ENCODE measurements around the gene SPPL2B. TPM values are rescaled to one million over a fixed set of nuclear protein-coding genes. Genes with fewer than 3 reads are reported as not detected.
A peak's percentile ranks its signal among the peaks of the same experiment; 100 is the strongest.

Gene SPPL2B
- total RNA-seq, 1 donor from 2014 or later: 11.0 TPM

DNA sequence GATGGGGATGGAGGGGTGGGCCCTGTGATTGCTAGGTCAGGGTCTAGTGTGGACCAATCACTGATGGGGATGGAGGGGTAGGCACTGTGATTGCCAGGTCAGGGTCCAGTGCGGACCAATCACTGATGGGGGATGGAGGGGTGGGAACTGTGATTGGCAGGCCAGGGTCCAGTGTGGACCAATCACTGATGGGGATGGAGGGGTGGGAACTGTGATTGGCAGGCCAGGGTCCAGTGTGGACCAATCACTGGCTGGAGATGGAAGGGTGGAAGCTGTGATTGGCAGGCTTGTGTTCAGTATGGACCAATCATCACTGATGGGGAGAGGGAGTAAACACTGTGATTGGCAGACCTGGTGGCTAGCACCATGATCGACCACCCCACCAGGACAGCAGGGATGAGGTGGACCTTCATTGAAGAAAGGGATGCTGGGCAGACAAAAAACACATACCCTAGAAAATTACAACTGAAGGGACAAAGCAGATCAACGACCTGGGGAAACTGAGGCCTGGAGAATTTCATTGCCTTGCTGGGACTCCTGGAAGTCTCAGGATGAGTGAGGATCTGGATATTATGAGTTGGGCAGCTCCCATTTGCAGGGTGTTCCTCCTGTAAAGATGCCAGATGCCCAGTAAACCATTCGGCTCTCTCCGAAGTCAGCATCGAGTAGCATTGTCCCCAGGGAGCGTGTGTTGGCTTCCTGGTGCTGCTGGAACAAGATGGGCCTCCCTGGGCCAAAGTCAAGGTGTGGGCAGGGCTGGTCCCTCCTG, 47.1 kb downstream of the SPPL2B start:
- Histone ChIP-seq H3K4me3 (ENCODE audit: low read length in 3 of 3) (no peak overlapping the region), H3K27ac (ENCODE audit: low read depth, low read length) (no peak overlapping the region), H3K9me3 (ENCODE audit: control insufficient read depth in 3 of 3, low read length in 3 of 3) (peaks cover 0 to under 1% (median 0%) of the 10 kb centered on the region in 3 donors), H3K9ac (ENCODE audit: low read depth in 1 of 3, low read length in 3 of 3) (no peak overlapping the region), H3K27me3 (ENCODE audit: control insufficient read depth in 3 of 3, insufficient read depth in 3 of 3, low read length in 3 of 3) (peaks cover 3 to 19% (median 5%) of the 10 kb centered on the region in 3 donors), H3K36me3 (ENCODE audit: control insufficient read depth in 3 of 3, insufficient read depth in 3 of 3, low read length in 3 of 3) (no peaks in the 10 kb centered on the region), H3K4me1 (ENCODE audit: control insufficient read depth in 3 of 3, insufficient read depth in 3 of 3, low read length in 3 of 3) (peaks cover 9 to 10% (median 9%) of the 10 kb centered on the region in 3 donors)

DNA sequence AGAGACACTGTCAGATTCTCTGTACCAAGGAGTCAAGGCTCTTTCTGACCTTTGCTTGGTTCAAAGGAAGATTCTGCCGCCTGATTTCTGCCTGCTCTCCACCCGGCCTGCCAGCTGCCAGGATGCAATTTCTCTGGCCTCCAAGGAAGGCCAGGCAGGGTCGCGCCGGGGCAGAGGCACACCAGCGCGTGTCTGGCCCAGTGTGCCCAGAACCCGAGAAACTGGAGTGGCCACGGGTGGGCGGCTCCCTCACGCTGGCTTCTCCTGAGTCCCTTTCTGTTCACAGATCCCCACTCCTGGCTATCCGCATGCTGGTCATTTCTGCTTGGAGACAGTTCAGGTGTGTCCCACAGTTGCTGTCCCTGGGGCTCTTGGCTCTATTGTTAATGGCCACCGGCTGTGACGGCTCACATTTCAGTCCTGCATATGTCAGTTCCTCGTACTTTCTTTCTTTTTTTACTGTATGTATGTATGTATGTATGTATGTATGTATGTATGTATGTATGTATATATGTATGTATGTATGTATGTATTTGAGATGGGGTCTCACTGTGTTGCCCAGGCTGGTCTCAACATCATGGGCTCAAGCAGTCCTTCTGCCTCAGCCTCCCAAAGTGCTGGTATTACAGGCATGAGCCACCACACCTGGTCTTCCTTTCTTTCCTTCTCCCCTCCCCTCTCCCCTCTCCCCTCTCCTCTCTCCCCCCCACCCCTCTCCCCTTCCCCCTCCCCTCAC, 48.5 kb downstream of the SPPL2B start:
- Histone ChIP-seq H3K4me1 (ENCODE audit: control insufficient read depth in 3 of 3, insufficient read depth in 3 of 3, low read length in 3 of 3) (peaks cover 5 to 8% (median 5%) of the 10 kb centered on the region in 3 donors), H3K27me3 (ENCODE audit: control insufficient read depth in 3 of 3, insufficient read depth in 3 of 3, low read length in 3 of 3) (peaks cover 3 to 15% (median 5%) of the 10 kb centered on the region in 3 donors), H3K9me3 (ENCODE audit: control insufficient read depth in 3 of 3, low read length in 3 of 3) (peaks cover 0 to 3% (median 0%) of the 10 kb centered on the region in 3 donors), H3K9ac (ENCODE audit: low read depth in 1 of 3, low read length in 3 of 3) (peak overlapping the region in 1 of 3 donors; percentile 25), H3K36me3 (ENCODE audit: control insufficient read depth in 3 of 3, insufficient read depth in 3 of 3, low read length in 3 of 3) (no peaks in the 10 kb centered on the region), H3K27ac (ENCODE audit: low read depth, low read length) (no peak overlapping the region), H3K4me3 (ENCODE audit: low read length in 3 of 3) (no peak overlapping the region)

DNA sequence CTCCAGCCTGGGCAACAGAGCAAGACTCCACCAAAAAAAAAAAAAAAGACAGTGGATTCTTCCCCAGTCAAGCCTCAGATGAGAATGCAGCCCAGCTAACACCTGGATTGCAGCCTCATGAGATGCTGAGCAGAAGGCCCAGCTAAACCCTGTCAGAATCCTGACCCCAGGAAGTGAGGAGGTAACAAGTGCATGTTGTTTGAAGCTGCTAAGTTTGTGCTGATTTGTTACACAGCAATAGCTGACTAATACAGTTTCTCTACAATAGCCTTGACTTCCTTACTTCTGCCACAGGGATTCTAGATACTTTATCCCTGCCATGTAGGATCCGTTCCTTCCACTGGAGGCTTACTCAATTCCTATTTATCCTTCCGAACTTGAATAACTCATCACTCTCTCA, 52.1 kb downstream of the SPPL2B start:
- Histone ChIP-seq H3K36me3 (ENCODE audit: control insufficient read depth in 3 of 3, insufficient read depth in 3 of 3, low read length in 3 of 3) (no peaks in the 10 kb centered on the region), H3K27me3 (ENCODE audit: control insufficient read depth in 3 of 3, insufficient read depth in 3 of 3, low read length in 3 of 3) (peaks cover 0 to 7% (median 5%) of the 10 kb centered on the region in 3 donors), H3K9ac (ENCODE audit: low read depth in 1 of 3, low read length in 3 of 3) (no peak overlapping the region), H3K9me3 (ENCODE audit: control insufficient read depth in 3 of 3, low read length in 3 of 3) (peaks cover 0 to 3% (median 0%) of the 10 kb centered on the region in 3 donors), H3K4me3 (ENCODE audit: low read length in 3 of 3) (no peak overlapping the region), H3K27ac (ENCODE audit: low read depth, low read length) (no peak overlapping the region), H3K4me1 (ENCODE audit: control insufficient read depth in 3 of 3, insufficient read depth in 3 of 3, low read length in 3 of 3) (peaks cover 10 to 16% (median 14%) of the 10 kb centered on the region in 3 donors)

DNA sequence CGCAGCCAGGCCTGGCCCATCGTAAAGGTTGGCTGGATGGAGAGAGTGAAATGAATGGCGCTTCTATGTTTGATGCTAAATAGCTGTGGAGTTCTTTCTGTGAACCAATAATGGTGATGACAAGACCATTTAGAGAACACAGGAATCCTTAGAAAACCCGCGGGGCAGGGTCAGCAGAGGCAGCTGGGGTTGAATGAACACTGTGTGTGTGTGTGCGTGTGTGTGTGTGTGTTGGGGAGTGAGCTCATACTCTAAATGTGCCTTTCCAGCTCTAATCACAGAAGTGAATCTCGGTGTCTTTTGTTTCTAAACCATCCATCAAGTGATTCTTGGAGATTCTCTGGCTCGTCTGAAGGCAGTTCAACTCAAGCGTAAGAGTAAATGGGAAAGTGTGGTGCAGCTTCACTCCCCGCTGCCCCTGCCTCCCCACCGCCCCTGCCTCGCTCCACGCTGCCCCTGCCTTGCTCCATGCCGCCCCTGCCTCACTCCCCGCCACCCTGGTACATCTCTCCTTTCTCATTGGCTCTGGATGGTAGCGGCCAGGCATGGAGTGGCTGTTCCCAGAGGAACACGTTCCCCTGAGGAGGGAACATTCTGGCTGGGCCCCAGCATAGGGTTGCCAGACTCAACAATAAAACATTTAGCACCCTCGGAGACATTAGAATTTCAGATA, 52.8 kb downstream of the SPPL2B start:
- peaks cover 0 to 3% (median 0%) of the 10 kb centered on the region in 3 donors for H3K9me3 ChIP-seq (ENCODE audit: control insufficient read depth in 3 of 3, low read length in 3 of 3)
- H3K27me3 ChIP-seq (ENCODE audit: control insufficient read depth in 3 of 3, insufficient read depth in 3 of 3, low read length in 3 of 3): peaks cover 0 to 4% (median 0%) of the 10 kb centered on the region in 3 donors
- no peak overlapping the region for H3K27ac ChIP-seq (ENCODE audit: low read depth, low read length)
- H3K4me1 ChIP-seq (ENCODE audit: control insufficient read depth in 3 of 3, insufficient read depth in 3 of 3, low read length in 3 of 3): peaks cover 10 to 15% (median 14%) of the 10 kb centered on the region in 3 donors
- H3K9ac ChIP-seq (ENCODE audit: low read depth in 1 of 3, low read length in 3 of 3): no peak overlapping the region
- H3K36me3 ChIP-seq (ENCODE audit: control insufficient read depth in 3 of 3, insufficient read depth in 3 of 3, low read length in 3 of 3): no peaks in the 10 kb centered on the region
- H3K4me3 ChIP-seq (ENCODE audit: low read length in 3 of 3): no peak overlapping the region

DNA sequence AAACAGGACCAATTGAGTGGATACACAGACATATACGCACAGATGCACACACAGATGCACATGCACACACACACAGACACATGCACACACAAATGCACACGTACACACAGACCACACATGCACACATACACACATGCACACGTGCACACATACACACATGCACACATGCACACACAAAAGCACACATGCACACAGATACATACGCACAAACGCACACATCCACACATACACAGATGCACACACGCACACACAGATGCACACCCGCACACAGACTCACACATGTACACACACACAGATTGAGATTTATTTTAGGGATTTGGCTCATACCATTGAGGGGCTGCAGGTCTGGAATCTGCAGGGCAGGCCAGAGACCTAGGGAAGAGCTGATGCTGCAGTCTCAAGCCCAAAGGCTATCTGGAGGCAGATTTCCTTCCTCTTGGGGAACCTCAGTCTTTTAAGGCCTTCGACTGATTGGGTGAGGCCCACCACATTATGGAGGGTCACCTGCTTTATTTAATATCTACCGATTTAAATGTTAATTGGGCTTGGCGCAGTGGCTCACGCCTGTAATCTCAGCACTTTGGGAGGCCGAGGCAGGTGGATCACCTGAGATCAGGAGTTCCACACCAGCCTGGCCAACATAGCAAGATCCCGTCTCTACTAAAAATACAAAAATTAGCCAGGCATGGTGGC, 54.2 kb downstream of the SPPL2B start:
- H3K9me3 ChIP-seq (ENCODE audit: control insufficient read depth in 3 of 3, low read length in 3 of 3): peaks cover 0 to 3% (median 0%) of the 10 kb centered on the region in 3 donors
- peaks cover 5 to 10% (median 8%) of the 10 kb centered on the region in 3 donors for H3K4me1 ChIP-seq (ENCODE audit: control insufficient read depth in 3 of 3, insufficient read depth in 3 of 3, low read length in 3 of 3)
- no peak overlapping the region for H3K9ac ChIP-seq (ENCODE audit: low read depth in 1 of 3, low read length in 3 of 3)
- H3K27ac ChIP-seq (ENCODE audit: low read depth, low read length): no peak overlapping the region
- H3K27me3 ChIP-seq (ENCODE audit: control insufficient read depth in 3 of 3, insufficient read depth in 3 of 3, low read length in 3 of 3): peaks cover 0 to 8% (median 4%) of the 10 kb centered on the region in 3 donors
- no peak overlapping the region for H3K4me3 ChIP-seq (ENCODE audit: low read length in 3 of 3)
- no peaks in the 10 kb centered on the region for H3K36me3 ChIP-seq (ENCODE audit: control insufficient read depth in 3 of 3, insufficient read depth in 3 of 3, low read length in 3 of 3)

DNA sequence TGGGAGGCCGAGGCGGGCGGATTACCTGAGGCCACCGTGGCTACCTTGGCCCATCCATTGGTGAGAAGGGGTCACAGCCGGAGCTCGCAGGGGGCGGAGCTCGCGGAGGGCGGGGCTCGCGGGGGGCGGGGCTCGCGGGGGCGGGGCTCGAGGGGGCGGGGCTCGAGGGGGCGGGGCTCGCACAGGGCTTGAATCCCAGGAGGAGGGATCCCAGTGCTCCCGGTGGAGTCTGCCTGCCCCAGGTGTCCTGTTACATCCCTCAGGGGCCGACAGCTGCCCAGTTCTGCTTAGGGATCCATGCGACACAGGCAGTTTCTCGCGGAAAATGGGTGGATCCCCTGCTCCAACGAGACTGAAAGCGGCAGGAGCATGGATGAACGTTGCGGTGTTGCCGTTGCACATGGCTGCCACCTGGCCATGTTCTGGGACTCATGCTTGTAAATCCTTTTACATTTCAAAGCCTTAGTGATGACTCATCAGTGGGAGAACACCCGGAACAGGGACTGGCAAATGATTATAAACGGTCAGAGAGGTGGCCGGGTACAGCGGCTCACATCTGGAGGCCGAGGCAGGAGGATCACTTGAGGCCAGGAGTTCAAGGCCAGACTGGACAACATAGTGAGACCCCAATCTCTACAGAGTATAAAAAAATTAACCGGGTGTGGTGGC, 56.7 kb downstream of the SPPL2B start:
- Histone ChIP-seq H3K4me1 (ENCODE audit: control insufficient read depth in 3 of 3, insufficient read depth in 3 of 3, low read length in 3 of 3) (peaks cover 5 to 10% (median 8%) of the 10 kb centered on the region in 3 donors), H3K4me3 (ENCODE audit: low read length in 3 of 3) (peak overlapping the region in 2 of 3 donors; percentile 52 to 56), H3K36me3 (ENCODE audit: control insufficient read depth in 3 of 3, insufficient read depth in 3 of 3, low read length in 3 of 3) (no peaks in the 10 kb centered on the region), H3K27ac (ENCODE audit: low read depth, low read length) (no peak overlapping the region), H3K9me3 (ENCODE audit: control insufficient read depth in 3 of 3, low read length in 3 of 3) (peaks cover 0 to 3% (median 0%) of the 10 kb centered on the region in 3 donors), H3K9ac (ENCODE audit: low read depth in 1 of 3, low read length in 3 of 3) (peak overlapping the region in 1 of 3 donors; percentile 33), H3K27me3 (ENCODE audit: control insufficient read depth in 3 of 3, insufficient read depth in 3 of 3, low read length in 3 of 3) (peaks cover 5 to 12% (median 5%) of the 10 kb centered on the region in 3 donors)

DNA sequence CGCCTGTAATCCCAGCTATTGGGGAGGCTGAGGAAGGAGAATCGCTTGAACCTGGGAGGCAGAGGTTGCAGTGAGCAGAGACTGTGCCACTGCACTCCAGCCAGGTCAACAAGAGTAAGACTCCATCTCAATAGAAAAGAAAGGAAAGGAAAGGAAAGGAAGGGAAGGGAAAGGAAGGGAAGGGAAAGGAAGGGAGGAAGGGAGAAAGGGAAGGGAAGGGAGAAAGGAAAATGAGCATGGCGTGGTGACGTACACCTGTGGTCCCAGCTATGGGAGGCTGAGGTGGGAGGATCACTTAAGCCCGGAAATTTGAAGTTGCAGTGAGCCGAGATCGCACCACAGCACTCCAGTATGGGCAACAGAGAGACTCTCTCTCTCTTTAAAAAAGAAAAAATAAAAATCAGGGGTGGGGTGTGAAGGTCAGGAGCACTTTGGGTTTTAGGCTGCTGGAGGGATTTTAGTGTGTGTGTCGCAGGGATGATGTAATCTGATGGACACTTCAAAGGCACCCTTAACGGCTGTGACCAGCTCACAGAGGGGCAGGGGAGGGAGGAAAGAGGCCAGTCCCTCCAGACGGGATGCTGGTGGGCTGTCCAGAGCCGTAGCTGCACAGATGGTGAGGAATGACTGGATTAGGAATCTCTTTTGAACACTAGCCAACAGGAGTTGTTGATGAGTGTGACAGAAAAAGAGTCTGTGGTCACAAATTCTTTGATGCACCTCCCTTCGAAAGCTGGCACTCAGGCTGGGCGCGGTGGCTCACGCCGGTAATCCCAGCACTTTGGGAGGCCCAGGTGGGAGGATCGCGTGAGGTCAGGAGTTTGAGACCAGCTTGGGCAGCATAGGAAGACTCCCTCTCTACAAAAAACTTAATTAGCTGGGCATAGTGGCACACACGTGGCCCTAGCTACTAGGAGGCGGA, 59.1 kb downstream of the SPPL2B start:
- Histone ChIP-seq H3K36me3 (ENCODE audit: control insufficient read depth in 3 of 3, insufficient read depth in 3 of 3, low read length in 3 of 3) (no peaks in the 10 kb centered on the region), H3K9ac (ENCODE audit: low read depth in 1 of 3, low read length in 3 of 3) (no peak overlapping the region), H3K27me3 (ENCODE audit: control insufficient read depth in 3 of 3, insufficient read depth in 3 of 3, low read length in 3 of 3) (peaks cover 5 to 12% (median 5%) of the 10 kb centered on the region in 3 donors), H3K4me3 (ENCODE audit: low read length in 3 of 3) (no peak overlapping the region), H3K27ac (ENCODE audit: low read depth, low read length) (no peak overlapping the region), H3K4me1 (ENCODE audit: control insufficient read depth in 3 of 3, insufficient read depth in 3 of 3, low read length in 3 of 3) (peaks cover 5 to 10% (median 8%) of the 10 kb centered on the region in 3 donors), H3K9me3 (ENCODE audit: control insufficient read depth in 3 of 3, low read length in 3 of 3) (no peaks in the 10 kb centered on the region)

DNA sequence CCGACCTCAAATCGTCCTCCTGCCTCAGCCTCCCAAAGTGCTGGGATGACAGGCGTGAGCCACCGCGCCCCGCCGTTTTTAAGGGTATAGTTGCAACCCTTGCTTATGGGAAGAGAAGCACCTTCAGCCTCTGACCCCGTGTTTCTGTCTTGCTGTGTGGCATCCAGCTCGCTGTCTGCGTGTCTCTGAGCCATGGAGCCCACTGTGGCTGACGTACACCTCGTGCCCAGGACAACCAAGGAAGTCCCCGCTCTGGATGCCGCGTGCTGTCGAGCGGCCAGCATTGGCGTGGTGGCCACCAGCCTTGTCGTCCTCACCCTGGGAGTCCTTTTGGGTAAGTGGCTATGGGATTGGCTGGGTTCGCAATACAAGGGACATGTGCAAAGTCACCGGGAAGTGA, 61.1 kb downstream of the SPPL2B start:
- Histone ChIP-seq H3K4me1 (ENCODE audit: control insufficient read depth in 3 of 3, insufficient read depth in 3 of 3, low read length in 3 of 3) (peaks cover 0 to 6% (median 4%) of the 10 kb centered on the region in 3 donors), H3K4me3 (ENCODE audit: low read length in 3 of 3) (no peak overlapping the region), H3K27ac (ENCODE audit: low read depth, low read length) (no peak overlapping the region), H3K36me3 (ENCODE audit: control insufficient read depth in 3 of 3, insufficient read depth in 3 of 3, low read length in 3 of 3) (no peaks in the 10 kb centered on the region), H3K9me3 (ENCODE audit: control insufficient read depth in 3 of 3, low read length in 3 of 3) (no peaks in the 10 kb centered on the region), H3K9ac (ENCODE audit: low read depth in 1 of 3, low read length in 3 of 3) (no peak overlapping the region), H3K27me3 (ENCODE audit: control insufficient read depth in 3 of 3, insufficient read depth in 3 of 3, low read length in 3 of 3) (peaks cover 5 to 14% (median 5%) of the 10 kb centered on the region in 3 donors)
